Stomach (tissue), 9 donors: Measurements from ENCODE around the gene RBM15. TPM values are rescaled to one million over a fixed set of nuclear protein-coding genes. Genes with fewer than 3 reads are reported as not detected.

ENCODE experiments used
- DNase-seq, 2 donors: peaks; one replicate each; pipeline versions ENCODE4 v3.0.0 to v3.0.0-alpha.2; 2013 to 2019
- H3K27ac ChIP-seq, 5 donors: fragments of 200-600 bp in 4 of 5; sonication (generic) in 4 of 5; one replicate each; pipeline ENCODE4 v1.5.1; 2013 to 2019; ENCODE audit warnings: mild to moderate bottlenecking in 1 of 5, moderate library complexity in 1 of 5
- H3K27me3 ChIP-seq, 3 donors: fragments of 200-600 bp; sonication (generic); one replicate each; pipeline ENCODE4 v1.5.1; 2017 to 2019; ENCODE audit warnings: mixed run types in 1 of 3
- H3K36me3 ChIP-seq, 4 donors: fragments of 200-600 bp; sonication (generic); 1 replicate in 3 of 4; 2 replicates in 1 of 4; pipeline ENCODE4 v1.5.1; 2016 to 2019
- H3K4me1 ChIP-seq, 4 donors: fragments of 200-600 bp; sonication (generic); one replicate each; pipeline ENCODE4 v1.5.1; 2016 to 2019
- H3K4me3 ChIP-seq, 4 donors: fragments of 200-600 bp; sonication (generic) in 3 of 4; one replicate each; pipeline ENCODE4 v1.5.1; 2016 to 2019; ENCODE audit warnings: mild to moderate bottlenecking in 1 of 4
- H3K9me3 ChIP-seq, 4 donors: fragments of 200-600 bp; sonication (generic); one replicate each; pipeline ENCODE4 v1.5.1; 2016 to 2019
- CTCF ChIP-seq, 7 experiments: fragments of 450-650 bp in 4 of 7; fragments of 200-600 bp in 3 of 7; sonication (generic) in 3 of 7; IDR thresholded peaks; one replicate each; pipeline ENCODE4 v1.5.1; 2016 to 2019; ENCODE audit warnings: antibody characterized with exemption in 7 of 7, control low read depth in 2 of 7, mild to moderate bottlenecking in 1 of 7
- EP300 ChIP-seq: sonication (generic); formaldehyde crosslinking; IDR thresholded peaks from one replicate; pipeline ENCODE4 v1.6.1; 2017; ENCODE audit warnings: antibody characterized with exemption
- POLR2A ChIP-seq, 4 donors: fragments of 450-650 bp; IDR thresholded peaks; one replicate each; pipeline ENCODE4 v1.6.1; 2016; ENCODE audit warnings: antibody characterized with exemption in 4 of 4, control low read depth in 2 of 4, mild to moderate bottlenecking in 1 of 4, moderate library complexity in 1 of 4
- POLR2AphosphoS5 ChIP-seq, 3 donors: sonication (generic); formaldehyde crosslinking; IDR thresholded peaks; one replicate each; pipeline ENCODE4 v1.6.1; 2016; ENCODE audit warnings: antibody characterized with exemption in 3 of 3
- WGBS, 5 donors: extraction: QIAGEN DNeasy Blood & Tissue Kit in 3 of 5; methylation state at CpG; one replicate each; pipeline versions ENCODE4 v1.1.5 to v1.1.7; 2013 to 2018; 5-methylcytosine and 5-hydroxymethylcytosine counted together
- intact Hi-C: fragments of 100-400 bp; cut with DNase I; formaldehyde crosslinking; loops from one replicate; pipeline ENCODE4 v1.15.1; 2023; ENCODE audit warnings: low total_unique reads
- polyA plus RNA-seq, 3 donors: library from polyadenylated mRNA; stranded (reverse); fragments of 200-250 nt; gene quantifications; one replicate each; pipeline ENCODE4 v1.2.3, GENCODE V29; 2013
- total RNA-seq, 5 donors: library from RNA; depleted of rRNA; stranded (reverse); fragments of >200 nt; gene quantifications; one replicate each; pipeline versions ENCODE4 v1.1.0 to v1.2.3, GENCODE V29; 2014 to 2016
- donor health status: healthy with polysubstance abuse.
- donor health status: Bipolar disorder and iron deficiency.
- donor health status: healthy.

Gene RBM15
- total and polyA plus RNA-seq, 8 donors: 1.5 to 58.6 (median 34.1) TPM

- whole genome bisulfite sequencing, 5 donors: 69 to 76% (median 71%) methylated on average over 3 of the region's 3 CpGs
- H3K27me3 ChIP-seq: no peaks in the 10 kb centered on the region
- H3K36me3 ChIP-seq: peaks cover 7 to 45% (median 37%) of the 10 kb centered on the region in 4 donors
- intact Hi-C loops: loop anchor here (10.0 kb wide), 1 partner anchor 59 kb away; the partner anchor contains the start of gene LAMTOR5
- no peak for DNase-seq
- H3K9me3 ChIP-seq: no peaks in the 10 kb centered on the region
- H3K27ac ChIP-seq: no peak overlapping the region
- H3K4me3 ChIP-seq: no peak overlapping the region
- TF ChIP-seq POLR2AphosphoS5 (IDR thresholded peaks at IDR 0.05): no peak
- TF ChIP-seq EP300: no peak
- TF ChIP-seq CTCF (IDR thresholded peaks at IDR 0.05): no peak
- no peak for TF ChIP-seq POLR2A (IDR thresholded peaks at IDR 0.05)
- peaks cover 61 to 100% (median 90%) of the 10 kb centered on the region in 4 donors for H3K4me1 ChIP-seq
These were observed 6.3 kb downstream of the RBM15 start for GRCh38 chr1:110345480-110345879.

DNA sequence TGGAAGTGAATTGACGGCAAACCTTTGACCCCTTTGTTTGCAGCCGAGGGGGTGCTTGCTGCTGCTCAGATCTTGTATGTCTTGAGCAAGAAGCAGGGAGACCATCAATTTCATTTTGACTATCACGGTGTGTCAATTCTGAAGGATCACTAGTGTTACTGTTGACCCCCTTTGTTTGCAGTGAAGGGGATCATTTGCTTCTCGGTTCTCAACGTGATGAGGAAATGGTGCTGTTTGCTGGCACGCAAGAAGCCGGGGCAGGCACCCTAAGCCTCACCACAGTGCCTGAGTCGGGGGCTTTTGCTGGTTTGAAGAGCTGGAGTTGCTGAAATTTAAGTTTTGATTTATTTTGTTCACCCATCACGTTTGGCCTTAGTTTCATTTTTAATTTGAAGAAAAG lies 7.5 kb downstream of the RBM15 start:
- intact Hi-C loops: loop anchor here (10.0 kb wide), 1 partner anchor 58 kb away; the partner anchor contains the start of gene LAMTOR5
- DNase-seq: no peak
- Histone ChIP-seq H3K36me3 (peaks cover 0 to 33% (median 26%) of the 10 kb centered on the region in 4 donors), H3K4me3 (no peak overlapping the region), H3K9me3 (no peaks in the 10 kb centered on the region), H3K27me3 (no peaks in the 10 kb centered on the region), H3K27ac (no peak overlapping the region), H3K4me1 (peaks cover 55 to 100% (median 85%) of the 10 kb centered on the region in 4 donors)
- no peak for TF ChIP-seq POLR2AphosphoS5 (IDR thresholded peaks at IDR 0.05)
- TF ChIP-seq EP300: no peak
- no peak for TF ChIP-seq CTCF (IDR thresholded peaks at IDR 0.05)
- TF ChIP-seq POLR2A (IDR thresholded peaks at IDR 0.05): no peak
- WGBS, 5 donors: 51 to 61% (median 56%) methylated on average over 9 of the region's 9 CpGs

GRCh38 chr1:110347182-110347893 lies 8.2 kb downstream of the RBM15 start:
- DNase-seq: peak in 1 of 2 donors; percentile 16
- Histone ChIP-seq H3K27me3 (no peaks in the 10 kb centered on the region), H3K4me1 (peaks cover 49 to 96% (median 81%) of the 10 kb centered on the region in 4 donors), H3K9me3 (no peaks in the 10 kb centered on the region), H3K4me3 (peak overlapping the region in 1 of 4 donors; percentile 6), H3K27ac (no peak overlapping the region), H3K36me3 (peaks cover 0 to 27% (median 22%) of the 10 kb centered on the region in 4 donors)
- 62 to 73% (median 71%) methylated on average over 14 of the region's 14 CpGs for WGBS, 5 donors
- no peak for TF ChIP-seq POLR2A (IDR thresholded peaks at IDR 0.05)
- intact Hi-C loops: loop anchor here (10.0 kb wide), 1 partner anchor 57 kb away; the partner anchor contains the start of gene LAMTOR5

GRCh38 chr1:110348050-110348449 lies 8.9 kb downstream of the RBM15 start:
- H3K9me3 ChIP-seq: no peaks in the 10 kb centered on the region
- TF ChIP-seq POLR2A (IDR thresholded peaks at IDR 0.05) (no peak), POLR2AphosphoS5 (IDR thresholded peaks at IDR 0.05) (no peak), CTCF (IDR thresholded peaks at IDR 0.05) (no peak), EP300 (no peak)
- 32 to 44% (median 41%) methylated on average over 2 of the region's 2 CpGs for WGBS, 5 donors
- H3K4me3 ChIP-seq: no peak overlapping the region
- no peak overlapping the region for H3K27ac ChIP-seq
- H3K27me3 ChIP-seq: no peaks in the 10 kb centered on the region
- DNase-seq: no peak
- peaks cover 46 to 89% (median 74%) of the 10 kb centered on the region in 4 donors for H3K4me1 ChIP-seq
- H3K36me3 ChIP-seq: peaks cover 0 to 27% (median 19%) of the 10 kb centered on the region in 4 donors
- intact Hi-C loops: loop anchor here (10.0 kb wide), 1 partner anchor 57 kb away; the partner anchor contains the start of gene LAMTOR5
